NCI-H748 (cell line): ENCODE data around the gene PRKAR1B.
"Not testable (repeated sequence)": the region's sequence is repeated elsewhere in the genome, so short reads cannot be mapped to it uniquely, and the experiment has no call there.

Source experiments
- DNase-seq: peaks from one replicate; lab custom pipeline; 2025; ENCODE audit not compliant: unreplicated experiment; lab: John Stamatoyannopoulos, UW

The PRKAR1B gene

GRCh38 chr7:757741-758163, 30.7 kb upstream of the PRKAR1B start:
- no peak for DNase-seq

- DNase-seq, result no peak
Measured at GRCh38 chr7:756928-757560, 30.0 kb upstream of the PRKAR1B start.

- no peak for DNase-seq
Measured at GRCh38 chr7:756231-756927, 29.3 kb upstream of the PRKAR1B start.

- DNase-seq, result no peak
Measured at GRCh38 chr7:755413-755805, 28.3 kb upstream of the PRKAR1B start.

- no peak for DNase-seq
Measured at GRCh38 chr7:754531-755412, 27.7 kb upstream of the PRKAR1B start.

- DNase-seq, result no peak
Measured at GRCh38 chr7:753190-753589, 26.1 kb upstream of the PRKAR1B start.

GRCh38 chr7:752256-752655, 25.2 kb upstream of the PRKAR1B start:
- DNase-seq, result not testable (repeated sequence)

- DNase-seq, result no peak
Measured at GRCh38 chr7:751826-752225, 24.7 kb upstream of the PRKAR1B start.

- no peak for DNase-seq
Measured at GRCh38 chr7:750111-750905, 23.2 kb upstream of the PRKAR1B start.

- DNase-seq, result no peak
Measured at GRCh38 chr7:749140-749551, 22.1 kb upstream of the PRKAR1B start.

- no peak for DNase-seq
Measured at GRCh38 chr7:748446-748845, 21.4 kb upstream of the PRKAR1B start.

- DNase-seq, result no peak
Measured at GRCh38 chr7:747186-747585, 20.1 kb upstream of the PRKAR1B start.

- no peak for DNase-seq
Measured at GRCh38 chr7:746155-747061, 19.3 kb upstream of the PRKAR1B start.

- no peak for DNase-seq
Measured at GRCh38 chr7:745431-746154, 18.5 kb upstream of the PRKAR1B start.

- no peak for DNase-seq
Measured at GRCh38 chr7:744854-745430, 17.9 kb upstream of the PRKAR1B start.

- DNase-seq, result not testable (repeated sequence)
Measured at GRCh38 chr7:744128-744520, 17.0 kb upstream of the PRKAR1B start.

- not testable (repeated sequence) for DNase-seq
Measured at GRCh38 chr7:743341-744127, 16.5 kb upstream of the PRKAR1B start.

- no peak for DNase-seq
Measured at GRCh38 chr7:742791-743190, 15.7 kb upstream of the PRKAR1B start.
